OCI-LY3 (cell line): Measurements from ENCODE around the gene ZNF618.

ENCODE experiments used
- H2AFZ ChIP-seq: fragments of 200-600, 300-600 bp; shearing (Covaris generic); 2 replicates; pipeline ENCODE4 v1.6.0; 2014; ENCODE audit warnings: antibody characterized with exemption, low read depth, low read length
- H3K27ac ChIP-seq: fragments of 200-600, 300-600 bp; sonication (generic); 2 replicates; pipeline ENCODE4 v1.5.1; 2014; ENCODE audit warnings: mild to moderate bottlenecking, low read length, moderate library complexity, mixed read lengths
- H3K27me3 ChIP-seq: fragments of 200-600, 300-600 bp; sonication (generic); 2 replicates; pipeline ENCODE4 v1.6.1; 2014; ENCODE audit warnings: low read depth, low read length, mixed read lengths
- H3K36me3 ChIP-seq: fragments of 200-600, 300-600 bp; sonication (generic); replicated peaks from 2 replicates; pipeline ENCODE3; 2014; ENCODE audit warnings: low read depth, low read length, mixed read lengths
- H3K4me1 ChIP-seq: fragments of 300-600, 200-600 bp; sonication (generic); 2 replicates; pipeline ENCODE4 v1.6.1; 2014; ENCODE audit warnings: low read length, mixed read lengths
- H3K4me2 ChIP-seq: fragments of 200-600, 300-600 bp; sonication (generic); 2 replicates; pipeline ENCODE4 v1.6.1; 2014; ENCODE audit warnings: low read length, mixed read lengths
- H3K4me3 ChIP-seq: fragments of 300-600, 200-600 bp; sonication (generic); 2 replicates; pipeline ENCODE4 v1.5.1; 2014; ENCODE audit warnings: antibody characterized with exemption, mild to moderate bottlenecking, low read length, moderate library complexity
- H3K79me2 ChIP-seq: fragments of 300-600, 200-600 bp; shearing (Covaris generic); 2 replicates; pipeline ENCODE4 v1.6.1; 2014; ENCODE audit warnings: mild to moderate bottlenecking, low read length, mixed read lengths
- H3K9ac ChIP-seq: fragments of 300-600, 200-600 bp; shearing (Covaris generic); 2 replicates; pipeline ENCODE4 v1.6.0; 2014; ENCODE audit warnings: mild to moderate bottlenecking, low read length, moderate library complexity
- H3K9me3 ChIP-seq: fragments of 200-600, 300-600 bp; shearing (Covaris generic); 2 replicates; pipeline ENCODE4 v1.6.1; 2014; ENCODE audit warnings: low read length, mixed read lengths; ENCODE audit not compliant: insufficient read depth
- H4K20me1 ChIP-seq: fragments of 200-600, 300-600 bp; sonication (generic); 2 replicates; pipeline ENCODE4 v1.6.1; 2016; ENCODE audit warnings: low read length, mixed read lengths; ENCODE audit not compliant: insufficient read depth
- CTCF ChIP-seq: fragments of 200-600, 300-600 bp; sonication (generic); IDR thresholded peaks from 2 replicates; pipeline ENCODE4 v1.5.1; 2014; ENCODE audit warnings: antibody characterized with exemption, low read length, low read depth
- EZH2phosphoT487 ChIP-seq: fragments of 200-600 bp; shearing (Covaris generic); IDR thresholded peaks from 2 replicates; pipeline ENCODE4 v1.6.1; 2018; ENCODE audit warnings: antibody characterized with exemption, mixed run types, low read depth

ZNF618 gene

GRCh38 chr9:114015607-114016006, 139.5 kb downstream of the ZNF618 start:
- no peak overlapping the region for H3K4me2 ChIP-seq
- no peaks in the 10 kb centered on the region for H3K9me3 ChIP-seq
- no peaks in the 10 kb centered on the region for H3K4me1 ChIP-seq
- no peaks in the 10 kb centered on the region for H3K79me2 ChIP-seq
- H4K20me1 ChIP-seq = no peaks in the 10 kb centered on the region
- H2AFZ ChIP-seq = no peak overlapping the region
- H3K9ac ChIP-seq = no peak overlapping the region
- H3K36me3 ChIP-seq = no peaks in the 10 kb centered on the region
- TF ChIP-seq EZH2phosphoT487 = no peak
- no peak for TF ChIP-seq CTCF
- no peak overlapping the region for H3K4me3 ChIP-seq
- no peak overlapping the region for H3K27ac ChIP-seq
- H3K27me3 ChIP-seq = no peaks in the 10 kb centered on the region

- Histone ChIP-seq H3K9ac (no peak overlapping the region), H3K4me3 (no peak overlapping the region), H3K27me3 (no peaks in the 10 kb centered on the region), H3K4me2 (no peak overlapping the region), H3K9me3 (no peaks in the 10 kb centered on the region), H4K20me1 (no peaks in the 10 kb centered on the region), H3K79me2 (no peaks in the 10 kb centered on the region), H3K27ac (no peak overlapping the region), H3K36me3 (no peaks in the 10 kb centered on the region), H2AFZ (no peak overlapping the region), H3K4me1 (no peaks in the 10 kb centered on the region)
- TF ChIP-seq EZH2phosphoT487 = no peak
- TF ChIP-seq CTCF = no peak
Observed at GRCh38 chr9:114016101-114016500, 140.0 kb downstream of the ZNF618 start.

- Histone ChIP-seq H3K27me3 (no peaks in the 10 kb centered on the region), H3K9ac (no peak overlapping the region), H3K4me1 (no peaks in the 10 kb centered on the region), H3K4me3 (no peak overlapping the region), H3K27ac (no peak overlapping the region), H3K79me2 (no peaks in the 10 kb centered on the region), H2AFZ (no peak overlapping the region), H3K9me3 (no peaks in the 10 kb centered on the region), H3K36me3 (no peaks in the 10 kb centered on the region), H4K20me1 (no peaks in the 10 kb centered on the region), H3K4me2 (no peak overlapping the region)
- TF ChIP-seq CTCF (no peak), EZH2phosphoT487 (no peak)
Observed at GRCh38 chr9:114016629-114017423, 140.7 kb downstream of the ZNF618 start.

GRCh38 chr9:114017741-114018715, 141.9 kb downstream of the ZNF618 start:
- Histone ChIP-seq H3K4me3 (no peak overlapping the region), H3K27me3 (no peaks in the 10 kb centered on the region), H3K27ac (no peak overlapping the region), H2AFZ (no peak overlapping the region), H3K9me3 (no peaks in the 10 kb centered on the region), H3K36me3 (no peaks in the 10 kb centered on the region), H3K4me2 (no peak overlapping the region), H3K9ac (no peak overlapping the region), H4K20me1 (no peaks in the 10 kb centered on the region), H3K79me2 (no peaks in the 10 kb centered on the region), H3K4me1 (no peaks in the 10 kb centered on the region)
- TF ChIP-seq EZH2phosphoT487 = no peak
- no peak for TF ChIP-seq CTCF
